Activated CD8-positive, alpha-beta memory T cell treated with anti-CD3 and anti-CD28 coated beads, Interleukin-2, amount 50 U/mL, for 24 hours (primary cell): ENCODE results near the gene CROCC2.

ENCODE experiments used
- DNase-seq: peaks from one replicate; pipeline ENCODE4 v3.0.0-alpha.2; 2020; ENCODE audit errors: extremely low read depth

The CROCC2 gene

DNA sequence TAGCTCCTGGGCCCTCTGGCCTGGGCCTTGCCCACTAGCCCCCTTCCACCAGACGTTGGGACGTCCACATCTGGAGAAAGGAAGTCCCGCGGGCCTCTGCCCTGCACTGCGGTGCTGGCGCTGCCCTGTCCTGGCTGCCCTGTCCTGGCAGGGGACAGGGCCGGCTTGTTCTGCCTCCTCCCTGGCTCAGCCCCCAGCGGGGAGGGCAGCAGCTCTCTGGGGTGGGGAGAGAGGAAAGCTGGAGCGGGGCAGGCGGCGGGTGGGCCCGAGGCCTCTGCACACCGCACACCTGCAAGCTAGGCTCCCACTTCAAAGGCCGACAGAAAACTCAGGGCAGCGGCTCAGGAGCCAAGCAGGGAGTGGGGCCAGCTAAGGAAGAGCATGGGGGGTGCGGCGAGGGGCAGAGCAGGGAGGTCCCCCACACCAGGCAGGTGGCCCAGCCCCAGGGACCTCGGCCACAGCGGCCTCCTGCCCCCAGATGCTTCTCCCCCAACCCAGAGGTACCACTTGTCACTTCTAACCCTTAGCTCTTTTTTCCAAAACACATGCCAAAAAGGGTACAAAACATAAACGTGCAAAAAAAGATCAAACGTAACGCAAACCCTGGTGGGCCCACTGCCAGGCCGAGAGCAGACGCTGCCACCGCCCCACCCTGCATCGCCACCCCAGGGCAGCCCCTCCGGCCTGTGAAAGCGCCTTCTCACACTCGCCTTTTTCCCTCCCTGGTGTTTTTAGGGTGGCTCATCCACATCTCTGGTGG, 105.8 kb downstream of the CROCC2 start:
- no peak for DNase-seq

- no peak for DNase-seq
Observed at GRCh38 chr2:241014224-241014623, 108.1 kb downstream of the CROCC2 start.

DNA sequence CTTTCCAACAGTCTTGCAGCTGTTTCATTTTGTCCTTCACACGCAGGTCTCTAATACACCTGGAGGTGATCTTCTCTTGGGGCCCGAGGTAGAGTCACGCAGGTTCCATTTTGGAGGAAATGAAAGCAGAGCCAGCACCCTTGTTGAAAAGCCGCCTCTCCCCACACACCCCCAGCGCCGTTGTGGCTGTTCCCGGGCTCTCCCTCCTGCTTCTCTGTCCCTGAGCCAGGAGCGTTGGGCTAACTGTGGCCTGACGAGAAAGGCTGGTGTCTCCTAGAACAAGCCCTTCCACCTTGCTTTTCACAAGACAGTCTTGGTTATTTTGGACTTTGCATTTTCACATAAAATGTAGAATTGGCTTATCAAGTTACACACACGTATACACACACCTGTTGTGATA, 108.6 kb downstream of the CROCC2 start:
- no peak for DNase-seq

GRCh38 chr2:241015439-241015838, 109.3 kb downstream of the CROCC2 start:
- no peak for DNase-seq

- no peak for DNase-seq
Observed at GRCh38 chr2:241017228-241017940, 111.2 kb downstream of the CROCC2 start.

DNA sequence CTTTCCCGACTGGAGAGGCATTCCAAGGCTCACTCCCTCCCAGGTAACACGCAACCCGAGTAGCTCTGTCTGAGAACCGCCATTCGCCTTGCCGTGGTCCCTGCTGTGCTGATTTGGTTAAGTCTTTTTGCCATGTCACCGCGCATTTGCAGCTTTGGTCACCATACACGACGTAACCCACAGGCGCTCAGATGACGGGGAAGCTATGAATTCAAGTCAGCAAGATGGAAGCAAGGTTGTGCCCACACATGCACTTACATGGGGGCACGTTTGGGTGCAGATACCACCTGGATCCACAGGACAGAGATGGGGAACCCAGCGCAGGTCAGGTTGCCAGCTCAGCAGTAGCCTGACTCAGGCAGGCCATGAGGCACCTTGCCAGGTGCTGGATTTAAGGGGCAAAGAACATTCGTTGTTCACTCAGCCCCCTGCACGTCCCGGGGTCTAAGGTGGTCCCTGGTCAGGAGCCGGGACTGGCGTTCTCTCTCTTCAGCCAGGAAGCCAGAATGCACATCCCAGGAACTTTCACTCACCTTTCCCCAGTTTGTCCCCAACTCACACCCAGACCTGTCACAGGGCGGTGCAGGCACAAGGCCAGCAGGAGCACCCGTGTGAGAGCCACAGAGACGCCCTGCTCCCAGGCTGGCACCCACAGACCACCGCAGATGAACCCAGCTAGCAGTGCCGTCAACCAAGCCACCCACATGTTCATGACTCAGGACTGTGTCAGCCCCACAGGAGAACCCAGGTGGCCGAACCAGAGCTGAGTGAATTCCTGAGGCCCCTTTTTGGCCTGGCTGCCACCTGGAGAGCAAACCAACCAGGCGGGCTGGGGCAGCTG, 112.1 kb downstream of the CROCC2 start:
- DNase-seq = no peak

- no peak for DNase-seq
Observed at GRCh38 chr2:241019441-241020139, 113.5 kb downstream of the CROCC2 start.

DNA sequence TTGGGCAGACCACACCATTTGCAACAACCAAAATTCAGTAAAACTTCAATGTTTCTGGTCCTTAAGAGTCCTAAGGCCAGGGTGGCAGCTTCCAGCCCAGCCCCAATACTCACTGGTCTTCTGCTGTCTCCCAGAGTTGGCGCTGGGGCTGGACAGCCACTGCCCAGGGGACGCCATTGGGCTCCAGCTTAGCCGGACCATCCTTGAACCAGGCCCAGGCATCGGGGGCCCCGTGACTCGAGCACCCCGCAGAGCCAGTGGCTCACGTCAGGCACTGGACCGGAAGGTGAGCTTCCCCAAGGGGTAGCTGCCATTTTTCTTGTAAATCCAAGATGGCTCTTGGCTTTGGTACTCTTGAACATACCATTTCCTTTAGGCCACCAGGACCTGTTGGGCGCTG, 114.1 kb downstream of the CROCC2 start:
- no peak for DNase-seq

DNA sequence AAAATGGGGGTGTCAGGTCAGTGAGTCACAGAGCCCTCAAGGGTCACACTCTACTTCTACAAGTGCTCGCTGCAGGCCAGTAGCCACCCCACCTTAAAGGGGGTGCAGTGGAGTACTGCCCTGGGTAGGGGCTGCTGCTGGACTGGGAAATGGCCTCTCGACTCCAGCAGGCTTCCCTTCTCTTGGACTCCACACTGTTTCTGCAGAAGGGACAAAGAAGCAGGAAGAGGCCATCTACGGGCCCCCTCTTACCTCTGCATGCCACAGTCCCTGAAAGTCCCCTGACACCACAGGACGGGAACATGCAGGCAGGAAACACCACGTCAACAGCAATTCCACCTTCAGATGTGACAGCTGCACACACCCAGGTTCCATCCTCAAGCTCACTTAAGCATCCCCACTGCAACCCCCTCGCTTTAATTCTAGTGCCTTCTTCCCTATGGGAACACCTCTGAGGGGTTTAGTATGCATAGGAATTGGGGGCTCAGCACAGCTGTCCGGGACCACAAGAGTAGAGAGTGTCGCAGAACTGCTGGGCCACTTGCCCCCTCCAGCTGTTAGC, 114.6 kb downstream of the CROCC2 start:
- no peak for DNase-seq

DNA sequence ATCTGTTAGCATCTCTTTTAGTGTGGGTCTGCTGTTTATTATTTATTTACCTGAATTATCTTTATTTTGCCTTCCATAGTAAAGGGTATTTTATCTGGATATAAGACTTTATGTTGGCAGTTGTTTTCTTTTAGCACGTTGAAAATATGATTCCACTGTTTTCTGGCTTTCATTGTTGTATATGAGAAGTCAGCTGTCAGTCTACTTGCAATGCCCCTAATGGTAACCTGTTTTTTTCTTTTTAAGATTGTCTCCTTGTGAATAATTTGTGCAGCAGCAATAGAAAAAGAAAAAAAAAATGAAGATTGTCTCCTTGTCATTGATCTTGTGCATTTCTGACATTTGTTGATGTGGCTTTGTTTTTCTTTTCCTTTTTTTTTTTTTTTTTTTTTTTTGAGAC, 119.5 kb downstream of the CROCC2 start:
- no peak for DNase-seq

DNA sequence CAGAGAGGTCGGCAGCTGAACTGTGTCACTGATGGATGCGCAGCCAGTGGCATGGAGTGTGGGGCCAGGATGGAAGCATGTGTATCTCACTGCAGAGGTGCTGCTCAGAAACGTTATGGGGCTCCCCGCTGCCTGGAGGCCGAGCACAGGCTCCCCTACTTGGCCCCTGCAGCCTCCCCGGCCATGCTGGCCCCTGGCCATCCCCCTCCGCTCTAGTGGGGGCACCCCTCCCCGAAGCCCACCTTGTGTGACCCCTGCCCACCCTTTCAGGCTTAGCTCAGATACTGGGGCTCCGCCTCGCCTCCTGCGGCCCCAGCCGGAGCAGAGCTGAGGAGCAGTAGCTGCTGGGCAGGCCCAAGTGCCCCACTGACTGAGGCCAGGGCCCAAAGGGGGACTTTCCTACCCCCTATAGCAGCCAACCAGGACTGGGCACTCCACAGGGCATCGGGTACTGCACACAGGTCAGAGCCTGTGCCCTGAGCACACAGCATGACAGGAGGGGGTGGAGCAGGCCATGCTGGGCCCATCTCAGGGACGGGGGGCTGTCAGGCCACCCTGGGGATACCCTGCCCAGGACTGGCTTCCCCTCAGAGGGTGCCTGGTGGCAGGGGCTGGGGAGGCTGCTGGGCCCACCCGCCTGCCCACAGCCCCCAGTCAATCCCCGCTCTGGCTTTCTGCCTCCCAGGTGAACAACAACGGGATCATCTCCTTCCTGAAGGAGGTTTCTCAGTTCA, 123.6 kb downstream of the CROCC2 start:
- no peak for DNase-seq

- DNase-seq = no peak
Observed at GRCh38 chr2:241030333-241030680, 124.2 kb downstream of the CROCC2 start.

- DNase-seq = no peak
Observed at GRCh38 chr2:241030883-241031282, 124.7 kb downstream of the CROCC2 start.

DNA sequence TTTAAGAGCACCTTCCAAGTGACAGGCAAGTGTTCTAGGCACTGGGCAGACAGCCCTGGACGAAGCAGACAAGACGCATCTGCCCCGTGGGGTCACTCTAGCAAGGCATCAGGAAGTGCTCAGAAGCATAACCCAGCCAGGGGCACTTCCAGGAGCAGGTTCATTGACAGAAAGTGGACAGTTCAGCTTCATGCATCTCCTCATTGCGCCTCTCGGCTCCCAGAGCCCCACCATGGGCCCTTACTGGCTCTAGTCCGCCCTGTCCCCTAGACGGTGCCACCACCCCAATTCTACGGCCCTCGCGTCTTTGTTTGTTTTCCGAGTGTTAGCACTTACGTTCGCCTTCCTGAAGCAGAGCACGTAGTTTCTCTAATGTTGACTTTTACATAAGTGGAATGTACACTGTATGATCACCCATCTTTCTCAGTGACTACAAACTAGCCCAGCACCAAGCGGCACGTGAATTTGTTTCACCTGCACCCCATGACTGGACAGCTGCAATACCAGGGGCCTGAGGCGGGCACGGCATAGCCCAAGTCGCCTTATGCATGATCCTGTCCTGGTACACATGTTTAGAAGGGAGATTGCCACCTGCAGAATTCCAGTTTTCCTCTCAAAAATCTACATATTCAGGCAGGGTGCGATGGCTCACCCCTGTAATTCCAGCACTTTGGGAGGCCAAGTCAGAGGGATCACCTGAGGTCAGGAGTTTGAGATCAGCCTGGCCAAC, 125.5 kb downstream of the CROCC2 start:
- DNase-seq = no peak

GRCh38 chr2:241033336-241033987, 127.3 kb downstream of the CROCC2 start:
- DNase-seq = no peak

DNA sequence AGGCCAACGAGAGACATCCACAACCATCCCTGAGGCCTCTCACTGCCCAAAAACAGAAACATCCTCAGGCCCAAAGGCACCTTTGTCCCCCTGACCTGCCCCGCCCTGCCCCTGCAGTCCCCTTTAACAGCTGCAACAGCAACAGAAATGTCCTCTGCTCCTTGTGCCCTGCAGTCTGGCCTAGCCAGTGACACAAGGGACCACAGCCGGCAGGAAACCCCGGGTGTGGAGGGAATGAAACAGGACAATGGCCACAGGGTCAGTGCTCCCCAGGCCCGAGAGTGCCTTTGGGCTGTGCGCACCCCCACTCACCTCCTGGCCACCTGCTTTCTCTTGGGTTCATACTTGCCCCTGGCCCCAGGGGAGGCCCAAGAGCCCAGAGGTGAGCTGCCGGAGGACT, 127.9 kb downstream of the CROCC2 start:
- no peak for DNase-seq

DNA sequence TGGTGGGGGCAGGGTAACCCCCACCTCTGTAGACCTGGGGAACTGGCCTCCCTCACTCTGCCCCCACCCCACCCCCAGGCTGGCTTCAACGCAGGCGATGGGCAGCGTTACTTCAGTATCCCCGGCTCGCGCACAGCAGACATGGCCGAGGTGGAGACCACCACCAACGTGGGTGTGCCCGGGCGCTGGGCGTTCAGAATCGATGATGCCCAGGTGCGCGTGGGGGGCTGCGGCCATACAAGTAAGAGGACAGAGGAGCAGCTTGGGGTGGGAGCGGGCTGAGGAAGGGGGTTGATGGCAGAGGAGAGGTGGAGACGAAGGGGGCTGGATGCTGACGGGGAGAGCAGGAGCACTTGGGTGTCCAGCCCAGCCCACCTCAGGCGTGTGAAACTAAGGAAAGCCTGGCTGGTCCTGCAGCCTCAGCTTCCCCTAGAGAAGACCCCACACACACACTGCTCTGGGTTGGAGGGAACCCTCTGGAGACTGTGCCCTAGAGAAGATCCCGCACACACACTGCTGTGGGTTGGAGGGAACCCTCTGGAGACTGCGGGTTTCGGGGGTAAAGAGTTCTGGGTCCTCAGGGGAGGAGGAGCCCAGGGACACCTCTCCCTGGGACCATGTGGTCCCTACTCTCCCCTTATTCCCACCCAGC, 128.5 kb downstream of the CROCC2 start:
- DNase-seq = no peak

- DNase-seq = no peak
Observed at GRCh38 chr2:241035142-241035817, 129.1 kb downstream of the CROCC2 start.
